Measurements from ENCODE around the gene RAB11FIP4.

- no peak for TF ChIP-seq SIN3A (IDR thresholded peaks at IDR 0.05; ENCODE audit: low read depth)
- no peak for TF ChIP-seq CTCF (IDR thresholded peaks at IDR 0.05 in 2 of 3, conservative IDR thresholded peaks at IDR 0.05 in 1 of 3; ENCODE audit: borderline replicate concordance in 1 of 3, insufficient read depth in 1 of 3, low read depth in 2 of 3, low read length in 2 of 3)
- TF ChIP-seq MAX (IDR thresholded peaks at IDR 0.05) = no peak
- TF ChIP-seq POLR2A (IDR thresholded peaks at IDR 0.05; ENCODE audit: borderline replicate concordance, extremely low read depth, insufficient read depth, insufficient read length) = no peak
These were observed 61.2 kb downstream of the RAB11FIP4 start for GRCh38 chr17:31452561-31453110.

Data from HCT116 (cell line).